OCI-LY1 (cell line): ENCODE results near the gene GOLPH3L.
"Not testable (repeated sequence)": the region's sequence is repeated elsewhere in the genome, so short reads cannot be mapped to it uniquely, and the experiment has no call there.

Source experiments
- H2AFZ ChIP-seq: fragments of 200-600 bp; sonication (generic), shearing (Covaris generic); 2 replicates; pipeline ENCODE4 v1.6.0; 2014; ENCODE audit warnings: antibody characterized with exemption, mild to moderate bottlenecking, low read length
- H3F3A ChIP-seq: fragments of 200-600 bp; sonication (generic), shearing (Covaris generic); 2 replicates; pipeline ENCODE4 v1.6.0; 2014; ENCODE audit warnings: mild to moderate bottlenecking, antibody characterized with exemption, low read length, moderate library complexity; ENCODE audit not compliant: insufficient read depth
- H3K27ac ChIP-seq: fragments of 200-600 bp; sonication (generic); 2 replicates; pipeline ENCODE4 v1.5.1; 2014; ENCODE audit warnings: low read length, mixed run types, mild to moderate bottlenecking, low read depth; ENCODE audit not compliant: poor library complexity, severe bottlenecking
- H3K27me3 ChIP-seq: fragments of 200-600 bp; sonication (generic); 2 replicates; pipeline ENCODE4 v1.6.0; 2014; ENCODE audit warnings: antibody characterized with exemption, mild to moderate bottlenecking, low read length, moderate library complexity; ENCODE audit not compliant: insufficient read depth
- H3K36me3 ChIP-seq: fragments of 200-600 bp; sonication (generic); 2 replicates; pipeline ENCODE4 v1.6.1; 2014; ENCODE audit warnings: mild to moderate bottlenecking, antibody characterized with exemption, low read length, moderate library complexity, mixed read lengths; ENCODE audit not compliant: insufficient read depth
- H3K4me1 ChIP-seq: fragments of 200-600 bp; sonication (generic); 2 replicates; pipeline ENCODE4 v1.5.1; 2014; ENCODE audit warnings: mild to moderate bottlenecking, low read length, moderate library complexity; ENCODE audit not compliant: insufficient read depth, severe bottlenecking
- H3K4me2 ChIP-seq: fragments of 200-600 bp; sonication (generic), shearing (Covaris generic); 2 replicates; pipeline ENCODE4 v1.6.1; 2014; ENCODE audit warnings: low read length
- H3K4me3 ChIP-seq: fragments of 200-600 bp; sonication (generic); 2 replicates; pipeline ENCODE4 v1.5.1; 2014; ENCODE audit warnings: low read length, low read depth, mild to moderate bottlenecking, mixed read lengths; ENCODE audit not compliant: poor library complexity, severe bottlenecking
- H3K79me2 ChIP-seq: fragments of 200-600 bp; shearing (Covaris generic); 2 replicates; pipeline ENCODE4 v1.6.1; 2016; ENCODE audit warnings: mixed run types, low read length, mixed read lengths; ENCODE audit not compliant: insufficient read depth
- H3K9ac ChIP-seq: fragments of 200-600 bp; sonication (generic), shearing (Covaris generic); 2 replicates; pipeline ENCODE4 v1.6.1; 2014; ENCODE audit warnings: mild to moderate bottlenecking, low read length, mixed read lengths
- H3K9me2 ChIP-seq: fragments of 200-600 bp; sonication (generic), shearing (Covaris generic); 2 replicates; pipeline ENCODE4 v1.6.1; 2014; ENCODE audit warnings: low read depth, mild to moderate bottlenecking, low read length, mixed read lengths
- H3K9me3 ChIP-seq: fragments of 200-600 bp; shearing (Covaris generic); 2 replicates; pipeline ENCODE4 v1.6.1; 2014; ENCODE audit warnings: low read length, mixed read lengths
- H4K20me1 ChIP-seq: fragments of 200-600 bp; sonication (generic), shearing (Covaris generic); 2 replicates; pipeline ENCODE4 v1.6.0; 2016; ENCODE audit warnings: mild to moderate bottlenecking, low read length; ENCODE audit not compliant: insufficient read depth
- EZH2 ChIP-seq: fragments of 200-600 bp; sonication (generic), shearing (Covaris generic); IDR thresholded peaks from 2 replicates; pipeline ENCODE4 v1.8.0; 2017; ENCODE audit warnings: borderline replicate concordance, mixed run types, mild to moderate bottlenecking, antibody characterized with exemption, low read length, moderate library complexity, mixed read lengths
- TF ChIP-seq, protein P1 (sequence below): fragments of 200-600 bp; sonication (generic), shearing (Covaris generic); IDR thresholded peaks from 2 replicates; pipeline ENCODE4 v1.5.1; 2017; ENCODE audit warnings: mild to moderate bottlenecking, antibody characterized with exemption, low read length, moderate library complexity, mixed read lengths

GOLPH3L gene

DNA sequence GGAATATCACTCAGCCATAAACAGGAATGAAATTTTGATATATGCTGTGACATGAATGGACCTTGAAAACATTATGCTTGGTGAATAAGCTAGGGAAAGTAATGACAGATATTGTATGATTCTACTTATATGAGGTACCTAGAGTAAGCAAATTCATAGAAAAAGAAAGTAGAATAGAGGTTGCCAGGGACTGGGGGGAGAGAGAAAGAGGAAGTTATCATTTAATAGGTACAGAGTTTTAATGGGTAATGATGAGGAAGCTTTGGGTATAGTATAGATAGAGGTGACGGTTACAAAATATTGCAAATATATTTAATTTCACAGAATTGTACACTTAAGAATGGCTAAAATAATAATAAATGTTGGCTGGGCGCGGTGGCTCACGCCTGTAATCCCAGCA is 36.4 kb downstream of the GOLPH3L start:
- Histone ChIP-seq H3K4me2 (no peak overlapping the region), H3K9me2 (no peaks in the 10 kb centered on the region), H3K36me3 (peaks cover 36% of the 10 kb centered on the region), H3K9me3 (no peaks in the 10 kb centered on the region), H3F3A (no peaks in the 10 kb centered on the region), H4K20me1 (no peaks in the 10 kb centered on the region), H3K27me3 (no peaks in the 10 kb centered on the region), H3K9ac (no peak overlapping the region), H3K4me3 (no peak overlapping the region), H3K27ac (no peak overlapping the region), H2AFZ (no peak overlapping the region), H3K79me2 (no peaks in the 10 kb centered on the region), H3K4me1 (no peaks in the 10 kb centered on the region)
- no peak for TF ChIP-seq EZH2
- TF ChIP-seq, protein P1, sequence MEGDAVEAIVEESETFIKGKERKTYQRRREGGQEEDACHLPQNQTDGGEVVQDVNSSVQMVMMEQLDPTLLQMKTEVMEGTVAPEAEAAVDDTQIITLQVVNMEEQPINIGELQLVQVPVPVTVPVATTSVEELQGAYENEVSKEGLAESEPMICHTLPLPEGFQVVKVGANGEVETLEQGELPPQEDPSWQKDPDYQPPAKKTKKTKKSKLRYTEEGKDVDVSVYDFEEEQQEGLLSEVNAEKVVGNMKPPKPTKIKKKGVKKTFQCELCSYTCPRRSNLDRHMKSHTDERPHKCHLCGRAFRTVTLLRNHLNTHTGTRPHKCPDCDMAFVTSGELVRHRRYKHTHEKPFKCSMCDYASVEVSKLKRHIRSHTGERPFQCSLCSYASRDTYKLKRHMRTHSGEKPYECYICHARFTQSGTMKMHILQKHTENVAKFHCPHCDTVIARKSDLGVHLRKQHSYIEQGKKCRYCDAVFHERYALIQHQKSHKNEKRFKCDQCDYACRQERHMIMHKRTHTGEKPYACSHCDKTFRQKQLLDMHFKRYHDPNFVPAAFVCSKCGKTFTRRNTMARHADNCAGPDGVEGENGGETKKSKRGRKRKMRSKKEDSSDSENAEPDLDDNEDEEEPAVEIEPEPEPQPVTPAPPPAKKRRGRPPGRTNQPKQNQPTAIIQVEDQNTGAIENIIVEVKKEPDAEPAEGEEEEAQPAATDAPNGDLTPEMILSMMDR = no peak

DNA sequence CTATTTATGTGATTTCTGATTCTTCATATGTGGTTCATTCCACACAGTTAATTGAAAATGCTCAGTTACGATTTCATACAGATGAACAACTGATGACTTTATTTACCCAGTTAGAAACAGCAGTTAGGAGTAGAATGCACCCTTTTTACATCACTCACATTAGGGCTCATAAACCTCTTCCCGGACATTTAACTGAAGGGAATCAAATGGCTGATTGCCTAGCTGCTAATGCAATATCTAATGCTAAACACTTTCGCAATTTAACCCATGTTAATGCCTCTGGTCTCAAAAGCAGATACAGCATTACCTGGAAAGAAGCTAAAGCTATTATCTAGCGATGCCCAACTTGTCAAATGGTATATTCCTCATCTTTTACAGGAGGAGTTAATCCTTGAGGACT is 39.9 kb downstream of the GOLPH3L start:
- not testable (repeated sequence) for H3K4me1 ChIP-seq

DNA sequence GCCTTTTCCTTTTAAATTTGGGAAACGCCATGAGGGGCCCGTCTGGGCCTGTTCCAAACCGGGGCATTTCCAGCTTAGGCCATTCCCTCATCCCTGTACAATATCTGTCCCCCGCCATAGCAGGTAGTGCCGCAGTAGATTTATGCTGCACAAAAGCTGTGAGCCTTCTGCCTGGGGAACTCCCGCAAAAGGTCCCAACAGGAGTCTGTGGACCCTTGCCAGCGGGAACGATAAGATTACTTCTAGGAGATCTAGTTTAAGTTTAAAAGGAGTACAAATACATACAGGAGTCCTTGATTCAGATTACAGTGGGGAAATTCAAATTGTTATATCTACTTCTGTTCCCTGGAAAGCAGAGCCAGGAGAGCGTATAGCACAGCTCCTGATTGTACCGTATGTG is 42.3 kb downstream of the GOLPH3L start:
- H3K4me2 ChIP-seq, H3K79me2 ChIP-seq, H3K9me3 ChIP-seq, H3K4me1 ChIP-seq, H3K4me3 ChIP-seq, H3K9me2 ChIP-seq, H3K27ac ChIP-seq, H4K20me1 ChIP-seq, H2AFZ ChIP-seq, H3K36me3 ChIP-seq, H3K27me3 ChIP-seq, H3K9ac ChIP-seq, H3F3A ChIP-seq: not testable (repeated sequence)

More for the DNA sequence above, 39.9 kb downstream of the GOLPH3L start:
- not testable (repeated sequence) for H3K27ac ChIP-seq, H3K9me3 ChIP-seq, H3K9ac ChIP-seq, H3K4me3 ChIP-seq, H3K9me2 ChIP-seq, H3F3A ChIP-seq, H3K79me2 ChIP-seq, H4K20me1 ChIP-seq, H3K27me3 ChIP-seq, H2AFZ ChIP-seq, H3K4me2 ChIP-seq
- peaks cover 30% of the 10 kb centered on the region for H3K36me3 ChIP-seq

DNA sequence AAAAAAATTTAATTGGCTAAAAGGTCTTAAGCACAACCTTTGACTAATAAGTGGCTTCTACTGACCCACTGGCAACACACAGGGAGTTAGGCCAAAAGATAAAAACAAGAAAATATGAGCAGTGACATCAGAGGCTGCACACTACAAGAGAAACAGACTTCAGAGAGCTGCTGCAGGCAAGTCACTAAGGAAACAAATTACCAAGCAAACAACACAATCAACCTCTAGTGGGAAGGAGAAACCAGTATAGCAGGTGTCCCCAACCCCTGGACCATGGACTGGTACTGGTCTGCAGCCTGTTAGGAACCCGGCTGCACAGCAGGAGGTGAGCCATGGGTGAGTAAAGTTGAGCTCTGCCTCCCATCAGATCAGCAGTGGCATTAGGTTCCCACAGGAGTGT is 46.8 kb downstream of the GOLPH3L start:
- no peaks in the 10 kb centered on the region for H4K20me1 ChIP-seq
- no peaks in the 10 kb centered on the region for H3K27me3 ChIP-seq
- TF ChIP-seq EZH2 = no peak
- TF ChIP-seq, protein P1 = no peak
- no peak overlapping the region for H2AFZ ChIP-seq
- H3K9me2 ChIP-seq = no peaks in the 10 kb centered on the region
- no peaks in the 10 kb centered on the region for H3F3A ChIP-seq
- no peak overlapping the region for H3K4me2 ChIP-seq
- no peaks in the 10 kb centered on the region for H3K9me3 ChIP-seq
- H3K4me3 ChIP-seq = no peak overlapping the region
- no peaks in the 10 kb centered on the region for H3K4me1 ChIP-seq
- no peaks in the 10 kb centered on the region for H3K79me2 ChIP-seq
- H3K36me3 ChIP-seq = peaks cover 24% of the 10 kb centered on the region; the same call in 1 of the 2 replicates
- no peak overlapping the region for H3K9ac ChIP-seq
- H3K27ac ChIP-seq = no peak overlapping the region
